ENCODE measurements around the gene DSCAML1. TPM values are rescaled to one million over a fixed set of nuclear protein-coding genes. Genes with fewer than 3 reads are reported as not detected.

The DSCAML1 gene
- total and polyA plus RNA-seq, 9 of the 15 experiments (the other 6 are each of a cell fraction or from before 2014, with no cell fraction given), result not detected

GRCh38 chr11:117786135-117786870 is 10.7 kb downstream of the DSCAML1 start:
- under 1% methylated on average over 14 of the region's 14 CpGs for WGBS (ENCODE audit: insufficient coverage, low coverage, missing lambda C conversion rate)
- Histone ChIP-seq H2AFZ (ENCODE audit: low read depth, low read length) (no peak overlapping the region), H3K9me1 (ENCODE audit: control insufficient read depth, insufficient read depth, low read length) (no peaks in the 10 kb centered on the region), H3K9me3 (replicated peaks; ENCODE audit: control insufficient read depth, insufficient read depth, low read depth, low read length) (no peaks in the 10 kb centered on the region), H3K9ac (ENCODE audit: insufficient read depth in 1 of 2, low read depth in 2 of 2, low read length in 2 of 2) (no peak overlapping the region), H3K36me3 (ENCODE audit: control insufficient read depth, insufficient read depth, low read length) (no peaks in the 10 kb centered on the region), H3K27me3 (ENCODE audit: control insufficient read depth in 2 of 2, insufficient read depth in 2 of 2, low read length in 2 of 2) (peaks cover 11 to 59% of the 10 kb centered on the region in 2 experiments; a peak in 4 of 5 replicates), H3K4me3 (no peak overlapping the region), H3K4me2 (ENCODE audit: insufficient read depth, low read length) (no peak overlapping the region), H3K27ac (ENCODE audit: extremely low read depth, low read depth, low read length) (no peak overlapping the region), H4K20me1 (replicated peaks; ENCODE audit: control insufficient read depth, insufficient read depth, low read length) (no peaks in the 10 kb centered on the region; the same call in 1 of the 2 replicates), H3K79me2 (ENCODE audit: control insufficient read depth, insufficient read depth, low read length) (no peaks in the 10 kb centered on the region), H3K4me1 (replicated peaks in 1 of 2; ENCODE audit: control insufficient read depth in 2 of 2, insufficient read depth in 2 of 2, low read length in 2 of 2) (no peaks in the 10 kb centered on the region)
- POLR2A ChIA-PET, result no interaction called here
- no TSS peak for BruUV-seq (replicated peaks)
- CTCF ChIA-PET (ENCODE audit: low intra/inter-chr PET ratio), result no interaction called here
- in situ Hi-C loops (cut with MboI), result no loop called here
- FAIRE-seq, result no peak
- no peak for TF ChIP-seq ZNF75A (CRISPR knock-in tag; IDR thresholded peaks at IDR 0.05)
- no peak for TF ChIP-seq RHOXF2B (CRISPR knock-in tag; conservative IDR thresholded peaks at IDR 0.05)
- no peak for TF ChIP-seq ZNF583 (CRISPR knock-in tag; IDR thresholded peaks at IDR 0.05)
- TF ChIP-seq, protein P1, sequence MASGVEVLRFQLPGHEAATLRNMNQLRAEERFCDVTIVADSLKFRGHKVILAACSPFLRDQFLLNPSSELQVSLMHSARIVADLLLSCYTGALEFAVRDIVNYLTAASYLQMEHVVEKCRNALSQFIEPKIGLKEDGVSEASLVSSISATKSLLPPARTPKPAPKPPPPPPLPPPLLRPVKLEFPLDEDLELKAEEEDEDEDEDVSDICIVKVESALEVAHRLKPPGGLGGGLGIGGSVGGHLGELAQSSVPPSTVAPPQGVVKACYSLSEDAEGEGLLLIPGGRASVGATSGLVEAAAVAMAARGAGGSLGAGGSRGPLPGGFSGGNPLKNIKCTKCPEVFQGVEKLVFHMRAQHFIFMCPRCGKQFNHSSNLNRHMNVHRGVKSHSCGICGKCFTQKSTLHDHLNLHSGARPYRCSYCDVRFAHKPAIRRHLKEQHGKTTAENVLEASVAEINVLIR (CRISPR knock-in tag; IDR thresholded peaks at IDR 0.05), result no peak
- no peak for TF ChIP-seq MEF2D (tag; conservative IDR thresholded peaks at IDR 0.05; ENCODE audit: low read depth)
- TF ChIP-seq ZBED1 (IDR thresholded peaks at IDR 0.05), result no peak
- TF ChIP-seq KLF16 (IDR thresholded peaks at IDR 0.05), result no peak
- DNase-seq (ENCODE audit: extremely low read depth in 1 of 4, low spot score in 3 of 4), result no peak
- intact Hi-C loops (cut with micrococcal nuclease), result no loop called here
- no peak for ATAC-seq

Measured in K562 (cell line).